ENCODE measurements around the gene CSNK2A1.

The CSNK2A1 gene

DNA sequence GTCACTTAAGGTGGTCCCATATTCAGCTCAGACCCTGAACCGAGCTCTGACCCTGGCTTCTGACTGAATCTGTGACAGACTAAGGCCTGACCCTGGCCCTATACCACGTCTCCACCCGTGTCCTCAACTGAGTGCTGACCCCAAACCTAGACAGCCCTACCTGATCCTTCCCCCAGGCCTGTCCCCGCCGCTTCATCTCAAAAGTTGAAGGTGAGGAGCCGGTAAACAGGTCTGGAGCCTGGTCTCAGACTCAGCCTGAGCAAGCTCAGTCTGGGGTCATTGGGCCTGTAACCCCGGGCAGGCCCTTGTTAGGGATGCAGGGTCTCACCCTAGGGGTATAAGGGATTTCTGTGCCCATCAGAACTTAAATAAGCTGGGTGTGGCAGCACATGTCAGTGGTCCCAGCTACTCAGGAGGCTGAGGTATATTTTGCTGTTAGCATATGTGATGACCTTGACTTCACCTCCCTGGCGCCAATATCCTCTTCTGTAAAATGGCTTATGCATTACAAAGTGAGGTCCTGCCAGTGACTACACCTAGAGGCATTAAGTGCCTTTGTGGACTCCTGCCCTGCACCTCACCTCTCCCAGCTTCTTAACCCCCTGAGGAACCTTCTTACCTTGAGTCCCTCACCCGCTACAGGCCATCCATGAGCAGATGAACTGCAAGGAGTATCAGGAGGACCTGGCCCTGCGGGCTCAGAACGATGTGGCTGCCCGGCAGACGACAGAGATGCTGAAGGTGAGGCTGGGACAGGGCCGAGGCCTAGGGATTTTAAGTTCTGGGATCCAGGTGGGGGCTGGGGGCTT, 115.5 kb downstream of the CSNK2A1 start:
- no peak for DNase-seq

DNA sequence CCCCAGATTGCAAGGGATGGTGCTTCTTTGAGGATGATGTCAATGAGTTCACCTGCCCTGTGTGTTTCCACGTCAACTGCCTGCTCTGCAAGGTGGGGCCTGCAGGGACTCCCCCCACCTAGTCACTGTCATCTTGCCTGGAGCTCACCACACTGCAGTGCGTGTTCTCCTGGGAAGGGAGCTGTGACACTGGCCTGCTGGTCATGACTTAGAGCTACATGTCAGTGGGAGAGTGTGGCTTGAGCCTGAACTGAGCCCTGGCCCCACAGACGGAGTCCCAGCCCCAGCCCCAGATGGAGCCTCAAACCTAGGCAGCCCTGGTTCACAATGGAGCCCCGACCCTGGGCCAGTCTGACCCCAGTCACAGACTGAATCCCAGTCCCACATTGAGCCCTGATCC, 116.2 kb downstream of the CSNK2A1 start:
- no peak for DNase-seq

DNA sequence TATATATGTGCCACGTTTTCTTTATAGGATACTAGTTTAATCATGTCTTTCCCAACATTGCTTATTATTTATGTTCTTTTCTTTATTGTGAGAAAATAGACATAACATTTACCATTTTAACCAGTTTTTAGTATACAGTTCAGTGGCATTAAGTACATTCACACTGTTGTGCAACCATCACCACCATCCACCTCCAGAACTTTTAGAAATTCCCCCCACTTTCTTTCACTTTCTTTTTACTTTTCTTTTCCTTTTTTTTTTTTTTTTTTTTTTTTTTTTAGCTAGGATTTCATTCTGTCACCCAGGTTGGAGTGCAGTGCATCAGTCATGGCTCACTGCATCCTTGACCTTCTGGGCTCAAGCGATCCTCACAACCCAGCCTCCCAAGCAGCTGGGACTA, 117.0 kb downstream of the CSNK2A1 start:
- DNase-seq = no peak

Measured in CD4-positive, alpha-beta T cell treated with Interleukin-1 beta for 1 hour (primary cell).